Neural cell (in vitro differentiated cells): Measurements from ENCODE around the gene SMIM17.

Experiments
- EP300 ChIP-seq: fragments of 450-650 bp; conservative IDR thresholded peaks from 2 replicates; pipeline ENCODE4 v1.6.1; 2014; ENCODE audit warnings: antibody characterized with exemption, mild to moderate bottlenecking, moderate library complexity; ENCODE audit not compliant: poor library complexity, severe bottlenecking
- EZH2 ChIP-seq: fragments of 200-600, 300-800 bp; shearing (Covaris generic), sonication (generic); IDR thresholded peaks from 2 replicates; pipeline ENCODE4 v1.6.1; 2014; ENCODE audit warnings: antibody characterized with exemption, low read length, borderline replicate concordance, mild to moderate bottlenecking; ENCODE audit not compliant: insufficient read depth, poor library complexity, severe bottlenecking
- TF ChIP-seq, protein P1 (sequence below): IDR thresholded peaks from 2 replicates; pipeline ENCODE4 v1.6.1; 2012; ENCODE audit warnings: borderline replicate concordance
- TF ChIP-seq, protein P2 (sequence below): fragments of 450-650 bp; IDR thresholded peaks from 2 replicates; pipeline ENCODE4 v1.5.1; 2014; ENCODE audit warnings: antibody characterized with exemption, mild to moderate bottlenecking, moderate library complexity; ENCODE audit not compliant: poor library complexity, severe bottlenecking

DNA sequence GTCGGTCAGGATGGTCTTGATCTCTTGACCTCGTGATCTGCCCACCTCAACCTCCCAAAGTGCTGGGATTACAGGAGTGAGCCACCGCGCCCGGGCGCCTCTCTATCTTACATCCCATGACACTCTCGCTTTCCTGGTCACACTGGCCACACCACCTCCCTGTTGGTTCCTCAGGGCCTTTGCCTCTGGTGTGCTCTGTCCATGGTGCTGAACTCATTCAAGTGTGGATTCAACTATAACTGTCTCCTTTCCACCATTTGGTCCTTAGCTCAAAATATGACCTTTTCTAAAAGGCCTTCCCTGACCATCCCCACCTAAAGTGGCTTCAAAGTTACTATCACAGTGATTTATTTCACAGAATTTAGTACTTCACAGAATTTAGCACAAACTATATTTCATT lies 3.7 kb upstream of the SMIM17 start:
- TF ChIP-seq, protein P1, sequence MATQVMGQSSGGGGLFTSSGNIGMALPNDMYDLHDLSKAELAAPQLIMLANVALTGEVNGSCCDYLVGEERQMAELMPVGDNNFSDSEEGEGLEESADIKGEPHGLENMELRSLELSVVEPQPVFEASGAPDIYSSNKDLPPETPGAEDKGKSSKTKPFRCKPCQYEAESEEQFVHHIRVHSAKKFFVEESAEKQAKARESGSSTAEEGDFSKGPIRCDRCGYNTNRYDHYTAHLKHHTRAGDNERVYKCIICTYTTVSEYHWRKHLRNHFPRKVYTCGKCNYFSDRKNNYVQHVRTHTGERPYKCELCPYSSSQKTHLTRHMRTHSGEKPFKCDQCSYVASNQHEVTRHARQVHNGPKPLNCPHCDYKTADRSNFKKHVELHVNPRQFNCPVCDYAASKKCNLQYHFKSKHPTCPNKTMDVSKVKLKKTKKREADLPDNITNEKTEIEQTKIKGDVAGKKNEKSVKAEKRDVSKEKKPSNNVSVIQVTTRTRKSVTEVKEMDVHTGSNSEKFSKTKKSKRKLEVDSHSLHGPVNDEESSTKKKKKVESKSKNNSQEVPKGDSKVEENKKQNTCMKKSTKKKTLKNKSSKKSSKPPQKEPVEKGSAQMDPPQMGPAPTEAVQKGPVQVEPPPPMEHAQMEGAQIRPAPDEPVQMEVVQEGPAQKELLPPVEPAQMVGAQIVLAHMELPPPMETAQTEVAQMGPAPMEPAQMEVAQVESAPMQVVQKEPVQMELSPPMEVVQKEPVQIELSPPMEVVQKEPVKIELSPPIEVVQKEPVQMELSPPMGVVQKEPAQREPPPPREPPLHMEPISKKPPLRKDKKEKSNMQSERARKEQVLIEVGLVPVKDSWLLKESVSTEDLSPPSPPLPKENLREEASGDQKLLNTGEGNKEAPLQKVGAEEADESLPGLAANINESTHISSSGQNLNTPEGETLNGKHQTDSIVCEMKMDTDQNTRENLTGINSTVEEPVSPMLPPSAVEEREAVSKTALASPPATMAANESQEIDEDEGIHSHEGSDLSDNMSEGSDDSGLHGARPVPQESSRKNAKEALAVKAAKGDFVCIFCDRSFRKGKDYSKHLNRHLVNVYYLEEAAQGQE, result no peak
- TF ChIP-seq EP300, result no peak
- TF ChIP-seq, protein P2, sequence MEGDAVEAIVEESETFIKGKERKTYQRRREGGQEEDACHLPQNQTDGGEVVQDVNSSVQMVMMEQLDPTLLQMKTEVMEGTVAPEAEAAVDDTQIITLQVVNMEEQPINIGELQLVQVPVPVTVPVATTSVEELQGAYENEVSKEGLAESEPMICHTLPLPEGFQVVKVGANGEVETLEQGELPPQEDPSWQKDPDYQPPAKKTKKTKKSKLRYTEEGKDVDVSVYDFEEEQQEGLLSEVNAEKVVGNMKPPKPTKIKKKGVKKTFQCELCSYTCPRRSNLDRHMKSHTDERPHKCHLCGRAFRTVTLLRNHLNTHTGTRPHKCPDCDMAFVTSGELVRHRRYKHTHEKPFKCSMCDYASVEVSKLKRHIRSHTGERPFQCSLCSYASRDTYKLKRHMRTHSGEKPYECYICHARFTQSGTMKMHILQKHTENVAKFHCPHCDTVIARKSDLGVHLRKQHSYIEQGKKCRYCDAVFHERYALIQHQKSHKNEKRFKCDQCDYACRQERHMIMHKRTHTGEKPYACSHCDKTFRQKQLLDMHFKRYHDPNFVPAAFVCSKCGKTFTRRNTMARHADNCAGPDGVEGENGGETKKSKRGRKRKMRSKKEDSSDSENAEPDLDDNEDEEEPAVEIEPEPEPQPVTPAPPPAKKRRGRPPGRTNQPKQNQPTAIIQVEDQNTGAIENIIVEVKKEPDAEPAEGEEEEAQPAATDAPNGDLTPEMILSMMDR, result no peak
- TF ChIP-seq EZH2, result no peak
